GM18858 (cell line): Measurements from ENCODE around the gene CADM1.

ENCODE experiments used
- ATAC-seq: cut with Tn5 transposase; IDR thresholded peaks from one replicate; pipeline ENCODE4 v1.9.1; 2021; ENCODE audit not compliant: unreplicated experiment

The CADM1 gene

GRCh38 chr11:115324581-115325432, 179.4 kb downstream of the CADM1 start:
- peak; percentile 47 for ATAC-seq

GRCh38 chr11:115322553-115323203, 181.5 kb downstream of the CADM1 start:
- no peak for ATAC-seq

GRCh38 chr11:115321605-115322289, 182.5 kb downstream of the CADM1 start:
- ATAC-seq, result no peak

GRCh38 chr11:115317277-115318185, 186.7 kb downstream of the CADM1 start:
- ATAC-seq, result no peak

- no peak for ATAC-seq
Observed at GRCh38 chr11:115316696-115317095, 187.5 kb downstream of the CADM1 start.

- no peak for ATAC-seq
Observed at GRCh38 chr11:115314330-115314920, 189.8 kb downstream of the CADM1 start.

GRCh38 chr11:115313224-115313838, 190.9 kb downstream of the CADM1 start:
- ATAC-seq, result no peak

GRCh38 chr11:115311949-115312348, 192.3 kb downstream of the CADM1 start:
- no peak for ATAC-seq

GRCh38 chr11:115306689-115307088, 197.5 kb downstream of the CADM1 start:
- no peak for ATAC-seq

GRCh38 chr11:115304774-115305472, 199.3 kb downstream of the CADM1 start:
- ATAC-seq, result no peak

GRCh38 chr11:115303929-115304531, 200.2 kb downstream of the CADM1 start:
- no peak for ATAC-seq

GRCh38 chr11:115302946-115303703, 201.1 kb downstream of the CADM1 start:
- ATAC-seq, result no peak

GRCh38 chr11:115300660-115301428, 203.4 kb downstream of the CADM1 start:
- ATAC-seq, result no peak

GRCh38 chr11:115298300-115299012, 205.8 kb downstream of the CADM1 start:
- ATAC-seq, result no peak

- no peak for ATAC-seq
Observed at GRCh38 chr11:115297330-115297729, 206.9 kb downstream of the CADM1 start.

GRCh38 chr11:115291325-115291724, 212.9 kb downstream of the CADM1 start:
- ATAC-seq, result no peak

GRCh38 chr11:115290893-115291292, 213.3 kb downstream of the CADM1 start:
- ATAC-seq, result no peak
